ENCODE results near the gene TNPO1.

DNA sequence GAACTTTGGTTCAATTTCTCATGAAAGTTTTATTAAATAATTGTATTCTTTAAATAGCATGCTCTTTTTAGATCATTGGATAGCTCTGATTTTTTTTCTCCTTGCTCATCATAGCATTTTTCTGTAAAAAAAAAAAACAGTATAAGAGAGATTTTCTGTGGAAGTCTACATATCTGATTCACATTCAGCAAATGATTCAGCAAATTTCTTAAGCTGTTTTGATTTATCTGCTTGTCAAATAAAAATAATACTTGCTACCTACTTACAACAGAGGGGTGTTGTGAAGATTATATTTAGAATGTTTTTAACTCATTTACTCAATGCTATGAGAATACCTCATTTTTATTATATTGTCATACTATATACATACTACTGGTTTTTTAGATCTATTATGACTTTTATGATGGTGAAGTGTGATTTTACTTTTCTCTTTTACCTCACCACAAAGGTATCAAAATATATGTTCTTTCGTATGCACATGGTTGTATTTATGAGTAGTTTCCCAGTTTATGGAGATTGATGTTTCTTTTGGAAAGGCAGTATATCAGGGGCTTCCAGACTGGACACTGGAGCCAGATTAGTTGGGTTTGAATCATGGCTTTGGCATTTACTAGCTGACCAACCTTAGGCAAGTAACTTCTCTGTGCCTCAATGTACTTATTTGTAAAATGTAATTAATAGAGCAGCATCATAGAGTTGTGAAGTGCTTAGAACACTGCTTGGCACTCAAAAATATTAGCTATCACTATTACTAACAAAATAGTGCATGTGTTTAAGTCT is 25.5 kb downstream of the TNPO1 start:
- TF ChIP-seq, protein P1, sequence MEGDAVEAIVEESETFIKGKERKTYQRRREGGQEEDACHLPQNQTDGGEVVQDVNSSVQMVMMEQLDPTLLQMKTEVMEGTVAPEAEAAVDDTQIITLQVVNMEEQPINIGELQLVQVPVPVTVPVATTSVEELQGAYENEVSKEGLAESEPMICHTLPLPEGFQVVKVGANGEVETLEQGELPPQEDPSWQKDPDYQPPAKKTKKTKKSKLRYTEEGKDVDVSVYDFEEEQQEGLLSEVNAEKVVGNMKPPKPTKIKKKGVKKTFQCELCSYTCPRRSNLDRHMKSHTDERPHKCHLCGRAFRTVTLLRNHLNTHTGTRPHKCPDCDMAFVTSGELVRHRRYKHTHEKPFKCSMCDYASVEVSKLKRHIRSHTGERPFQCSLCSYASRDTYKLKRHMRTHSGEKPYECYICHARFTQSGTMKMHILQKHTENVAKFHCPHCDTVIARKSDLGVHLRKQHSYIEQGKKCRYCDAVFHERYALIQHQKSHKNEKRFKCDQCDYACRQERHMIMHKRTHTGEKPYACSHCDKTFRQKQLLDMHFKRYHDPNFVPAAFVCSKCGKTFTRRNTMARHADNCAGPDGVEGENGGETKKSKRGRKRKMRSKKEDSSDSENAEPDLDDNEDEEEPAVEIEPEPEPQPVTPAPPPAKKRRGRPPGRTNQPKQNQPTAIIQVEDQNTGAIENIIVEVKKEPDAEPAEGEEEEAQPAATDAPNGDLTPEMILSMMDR (IDR thresholded peaks at IDR 0.05) = no peak
- no peak for TF ChIP-seq POLR2AphosphoS5 (IDR thresholded peaks at IDR 0.05)
- no peak for TF ChIP-seq POLR2A (IDR thresholded peaks at IDR 0.05)
